Activated effector memory CD4-positive, alpha-beta T cell treated with anti-CD3 and anti-CD28 coated beads, Interleukin-2, amount 50 U/mL, for 16 hours (primary cell): ENCODE measurements around the gene DCUN1D3.
A peak's percentile ranks its signal among the peaks of the same experiment; 100 is the strongest.
"Not testable (repeated sequence)": the region's sequence is repeated elsewhere in the genome, so short reads cannot be mapped to it uniquely, and the experiment has no call there.

Experiments used
- DNase-seq: peaks from one replicate; pipeline ENCODE4 v3.0.0-alpha.2; 2020

The DCUN1D3 gene

DNA sequence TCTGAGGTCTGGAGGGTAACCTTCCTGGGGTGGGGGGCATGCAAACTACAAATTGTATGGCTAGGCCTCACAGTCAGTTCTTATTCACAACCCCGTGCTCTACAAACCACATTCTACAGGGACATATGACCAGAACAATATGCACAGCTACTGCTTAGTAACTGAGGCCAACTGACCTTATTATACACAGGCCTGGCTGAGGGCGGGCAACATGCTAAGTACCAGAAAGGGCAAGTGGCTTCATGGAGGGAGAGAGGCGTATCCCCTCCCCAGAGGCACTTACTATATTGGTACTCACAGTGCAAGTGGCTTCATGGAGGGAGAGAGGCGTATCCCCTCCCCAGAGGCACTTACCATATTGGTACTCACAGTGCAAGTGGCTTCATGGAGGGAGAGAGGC is 39.2 kb downstream of the DCUN1D3 start:
- DNase-seq: not testable (repeated sequence)

DNA sequence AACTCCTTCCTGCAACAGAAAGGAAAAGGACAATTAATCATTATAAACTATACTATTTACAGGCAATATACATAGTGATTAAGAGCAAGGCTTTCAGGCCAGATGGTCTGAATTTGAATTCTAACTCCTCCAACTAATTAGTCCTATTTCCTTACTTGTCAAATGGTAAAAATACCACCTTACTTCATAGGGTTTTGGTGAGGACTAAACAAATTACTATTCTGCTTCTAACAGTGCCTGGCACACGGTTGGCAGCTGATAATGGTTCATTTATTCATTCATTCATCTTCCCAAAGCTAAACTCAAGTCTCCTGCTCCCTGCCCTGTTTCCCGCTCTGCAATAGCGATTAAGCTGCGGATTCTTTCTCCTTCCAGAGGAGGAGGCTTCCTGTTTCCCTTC is 39.8 kb downstream of the DCUN1D3 start:
- no peak for DNase-seq

DNA sequence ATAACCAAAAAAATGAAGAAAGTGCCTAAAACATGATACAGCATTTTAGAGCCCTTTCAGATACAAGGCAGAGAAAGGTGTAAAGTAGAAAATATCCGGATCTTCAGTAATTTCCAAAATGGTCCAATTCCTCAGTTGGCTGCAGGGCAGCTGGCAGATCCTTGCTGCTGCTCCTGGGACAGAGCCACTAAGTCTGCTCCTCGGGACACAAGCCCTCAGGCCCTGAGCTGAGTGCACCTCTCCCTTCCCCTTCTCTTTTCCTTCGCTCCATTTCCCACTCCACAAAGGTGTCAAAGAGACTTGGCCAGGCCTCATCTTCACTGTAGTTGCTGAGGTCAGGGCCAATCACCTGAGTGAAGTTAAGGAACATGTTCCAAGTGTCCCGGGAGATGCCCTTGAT is 40.5 kb downstream of the DCUN1D3 start:
- no peak for DNase-seq

DNA sequence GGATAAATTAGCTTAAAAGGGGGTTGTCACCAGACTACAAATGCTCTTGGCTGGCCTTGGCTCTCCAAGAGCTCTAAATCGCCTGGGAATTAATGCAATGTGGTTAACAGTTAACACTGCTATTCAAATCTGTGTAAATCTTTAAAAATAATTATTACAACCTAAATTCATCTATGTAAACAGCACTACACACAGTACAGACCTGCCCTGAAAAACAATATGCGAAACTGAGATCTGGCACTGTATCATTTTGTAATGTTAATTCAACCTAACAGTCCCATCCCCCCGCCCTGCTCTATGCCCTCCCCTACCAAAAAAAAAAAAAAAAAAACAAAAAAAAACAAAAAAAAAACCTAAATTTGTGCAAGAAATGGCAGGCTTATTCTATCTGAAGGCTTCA is 40.9 kb downstream of the DCUN1D3 start:
- DNase-seq: no peak

DNA sequence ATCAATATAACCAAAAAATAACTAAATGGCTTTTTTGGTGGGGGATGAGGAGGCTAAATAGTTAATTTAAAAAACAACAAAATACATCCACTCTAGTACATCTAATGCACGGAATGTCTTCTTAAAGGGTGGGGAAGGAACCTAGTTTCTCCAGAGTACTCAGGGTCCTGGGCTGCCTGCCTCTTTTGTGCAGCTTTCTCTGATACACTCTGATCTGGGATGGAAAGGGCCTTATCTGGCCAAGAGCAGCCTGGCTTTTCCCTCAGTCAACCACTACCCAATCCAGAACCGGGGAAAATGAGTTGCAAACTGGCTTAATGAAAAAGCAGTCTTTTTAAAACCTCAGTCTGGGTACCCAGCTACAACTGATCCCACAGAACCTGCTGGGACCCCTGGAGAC is 42.9 kb downstream of the DCUN1D3 start:
- no peak for DNase-seq

DNA sequence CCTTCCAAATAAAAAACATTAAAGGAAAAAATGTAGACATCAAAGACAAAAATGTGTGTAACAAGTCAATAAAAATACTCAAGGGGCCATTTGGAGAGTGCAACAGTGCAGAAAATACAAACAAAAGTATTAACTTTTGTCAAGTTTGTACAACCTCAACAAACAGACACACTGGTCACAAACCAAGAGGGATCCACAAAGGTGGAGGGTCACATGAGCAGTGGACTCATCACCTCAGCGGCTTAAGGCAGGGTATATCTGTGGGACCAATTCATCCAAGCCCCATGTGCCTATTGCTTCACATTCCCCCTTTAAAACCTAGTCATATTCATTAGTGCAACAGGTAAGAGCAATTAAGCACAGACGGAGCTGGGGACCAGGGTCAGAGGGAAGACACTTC is 45.2 kb downstream of the DCUN1D3 start:
- no peak for DNase-seq

DNA sequence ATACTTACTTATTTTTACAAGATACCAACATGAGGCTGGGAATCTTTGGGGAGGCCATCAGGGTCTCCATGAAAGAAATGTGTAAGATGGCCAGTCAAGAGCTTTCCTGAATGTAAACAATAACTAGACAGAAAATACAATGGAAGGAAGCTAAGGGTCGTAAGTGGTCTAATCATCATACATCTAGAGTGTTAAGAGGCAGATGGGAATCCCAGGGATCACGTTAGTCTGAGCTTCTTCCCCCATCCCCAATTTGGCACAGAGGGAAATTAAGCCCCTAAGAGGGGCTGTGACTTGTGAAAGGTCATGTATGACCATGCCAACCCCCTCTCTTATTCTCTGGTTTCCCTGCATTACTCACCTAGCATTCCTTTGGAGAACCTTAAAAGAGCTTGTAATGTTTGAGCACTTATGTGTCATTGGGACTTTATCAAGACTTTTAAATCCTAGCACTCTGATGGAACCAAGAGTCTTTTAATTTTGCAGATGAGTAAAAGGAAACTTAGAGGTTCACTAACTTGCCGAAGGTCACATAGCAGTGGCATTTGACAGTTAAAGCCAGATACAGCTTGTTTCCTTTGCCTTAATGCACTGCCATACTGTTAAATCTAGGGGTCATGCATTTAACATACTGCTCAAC is 46.1 kb downstream of the DCUN1D3 start:
- DNase-seq: no peak

DNA sequence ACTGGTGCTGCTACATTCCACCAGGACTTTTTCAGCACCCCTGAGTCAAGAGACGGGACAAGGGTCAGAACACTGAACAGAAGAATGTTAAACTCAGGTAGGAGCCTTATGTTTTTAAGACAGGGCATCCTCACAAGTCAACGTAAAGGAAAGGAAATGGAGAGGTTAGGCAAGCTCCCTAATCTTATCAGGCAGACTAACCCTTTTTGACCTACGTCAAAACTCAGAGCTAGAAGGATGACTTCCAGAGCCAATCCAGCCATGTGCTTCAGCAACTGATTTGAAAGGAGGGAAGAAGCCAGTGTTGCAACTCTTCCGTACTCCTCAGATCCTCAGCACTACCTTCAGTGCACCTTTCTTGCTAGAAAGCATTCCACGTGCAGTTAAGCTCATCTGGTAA is 47.0 kb downstream of the DCUN1D3 start:
- DNase-seq: no peak

DNA sequence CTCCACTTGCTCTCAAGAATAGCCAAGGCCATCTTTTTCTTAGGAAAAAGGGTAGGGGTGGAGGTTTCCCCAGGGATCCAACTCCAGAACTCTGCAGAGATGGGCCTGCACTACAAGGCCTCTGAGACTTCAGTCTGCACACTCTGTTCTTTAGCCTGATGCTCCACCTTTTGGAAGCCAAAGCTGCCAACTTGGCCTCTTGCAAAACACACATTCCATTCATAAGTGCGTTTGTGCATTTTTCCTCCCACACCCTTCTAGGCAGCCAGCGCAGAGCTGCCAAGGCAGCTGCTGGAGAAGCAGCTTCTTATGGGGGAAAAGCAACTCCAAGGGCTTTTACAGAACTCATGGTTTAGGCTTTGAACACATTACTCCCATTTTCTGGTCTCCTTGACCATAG is 48.6 kb downstream of the DCUN1D3 start:
- no peak for DNase-seq

DNA sequence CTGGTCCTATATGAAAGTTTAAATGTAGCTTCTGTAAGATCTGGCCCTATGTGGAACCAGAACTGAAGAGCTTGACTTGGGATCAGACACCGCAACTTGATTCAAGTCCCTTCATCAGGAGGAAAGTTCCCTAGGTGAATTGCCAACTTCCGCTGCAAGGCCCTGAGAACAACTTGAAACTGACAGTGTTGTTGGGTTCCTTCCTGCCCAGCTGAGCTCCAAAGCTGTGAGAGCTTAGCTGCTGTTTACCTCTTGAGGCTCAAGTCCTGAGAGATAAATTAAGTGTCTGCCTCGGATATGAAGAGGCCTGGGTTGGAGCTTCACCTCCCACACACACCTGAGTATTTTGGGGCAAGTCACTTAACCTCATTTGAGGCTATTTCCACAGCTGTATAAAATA is 49.2 kb downstream of the DCUN1D3 start:
- no peak for DNase-seq

DNA sequence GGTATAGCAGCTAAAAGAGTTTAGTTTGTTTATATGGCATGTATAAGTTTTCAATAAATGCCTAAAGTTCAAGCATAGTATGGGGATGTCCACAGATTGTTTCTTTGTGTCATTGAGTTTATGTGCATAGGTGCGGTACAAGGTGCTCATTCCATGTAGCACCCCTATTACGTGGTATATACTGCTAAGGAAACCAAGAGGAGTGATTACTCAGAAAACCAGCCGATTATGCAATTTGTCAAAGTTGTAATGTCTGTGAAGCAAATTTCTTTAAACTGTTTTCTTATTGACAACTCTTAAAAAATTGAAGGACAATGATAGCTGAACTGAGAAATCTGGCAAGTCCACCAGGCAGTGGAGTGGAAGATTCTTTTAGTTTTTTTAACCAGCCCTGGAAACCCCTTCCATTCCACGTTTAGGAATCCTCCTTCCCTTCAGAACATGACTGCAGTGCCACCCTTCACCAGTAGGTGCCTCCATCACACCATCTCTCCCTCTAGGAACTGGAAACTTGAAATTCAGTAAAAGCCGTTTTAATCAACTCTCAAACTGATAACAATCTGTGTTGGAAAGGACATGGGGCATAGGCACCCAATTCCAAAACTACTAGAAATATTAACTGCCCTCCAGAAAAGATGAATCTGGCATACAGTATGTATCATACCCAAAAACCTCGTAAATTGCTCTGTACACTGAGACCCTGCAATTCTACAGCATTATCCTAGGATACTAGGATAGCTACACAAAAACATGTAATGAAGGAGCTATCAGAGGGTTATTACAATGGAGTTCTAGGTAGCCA is 50.4 kb downstream of the DCUN1D3 start:
- peak; percentile 87 for DNase-seq

DNA sequence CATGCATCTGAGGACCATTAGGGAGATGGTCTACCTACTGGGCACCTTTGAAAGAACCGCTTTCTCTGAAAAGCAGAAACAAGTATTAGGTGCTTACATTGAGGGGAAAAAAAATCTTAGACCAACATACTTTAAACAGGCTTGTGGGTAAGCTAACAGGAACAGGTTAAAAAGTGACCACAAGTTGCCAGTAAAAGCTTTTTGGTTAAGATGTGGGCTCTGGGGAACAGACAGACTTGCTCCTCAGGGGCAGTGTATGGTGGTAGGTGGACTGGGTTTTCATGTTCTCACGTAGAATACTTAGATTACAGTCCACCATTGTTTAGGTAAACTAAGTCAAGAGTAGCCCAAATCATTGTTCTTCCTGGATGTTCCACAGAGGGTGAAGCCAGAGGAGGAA is 52.6 kb downstream of the DCUN1D3 start:
- DNase-seq: no peak

DNA sequence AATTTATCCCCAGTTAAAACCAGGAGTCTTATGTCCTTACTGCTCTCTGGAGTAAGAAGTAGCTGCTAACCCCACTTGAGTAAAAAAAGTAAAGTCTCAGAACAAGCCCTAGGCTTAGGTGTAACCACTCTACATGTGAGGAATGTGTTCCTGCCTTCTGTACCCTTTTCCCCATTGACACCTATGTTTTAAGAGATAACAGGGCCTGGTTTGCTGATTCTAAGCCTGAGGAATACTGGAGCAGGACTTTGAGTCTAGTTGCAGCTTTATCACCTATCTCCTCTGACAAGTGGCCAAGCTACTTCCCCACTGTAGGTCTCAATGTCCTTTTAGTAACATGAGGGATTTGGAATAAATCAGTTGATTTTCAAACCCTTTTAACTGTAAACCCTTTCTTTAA is 53.6 kb downstream of the DCUN1D3 start:
- DNase-seq: no peak

DNA sequence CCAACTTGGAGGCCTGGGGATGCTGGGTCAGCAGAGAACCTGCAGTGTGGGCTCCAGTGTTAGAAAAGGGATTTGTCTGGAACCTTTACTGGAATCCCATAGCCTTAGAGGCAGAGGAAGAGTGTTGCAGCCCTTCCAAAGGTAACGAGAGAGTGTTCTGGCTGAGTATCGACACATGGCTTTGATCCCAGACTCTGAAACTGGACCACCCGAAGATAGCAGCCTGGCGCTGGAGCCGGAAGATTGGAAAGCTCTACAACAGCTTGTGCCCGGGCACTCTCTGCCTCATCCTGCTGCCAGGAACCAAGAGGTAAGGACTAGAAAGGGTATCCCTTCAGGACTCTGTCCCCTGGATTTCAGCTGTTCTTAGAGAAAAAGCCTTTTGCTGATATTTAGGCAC is 54.1 kb downstream of the DCUN1D3 start:
- no peak for DNase-seq

DNA sequence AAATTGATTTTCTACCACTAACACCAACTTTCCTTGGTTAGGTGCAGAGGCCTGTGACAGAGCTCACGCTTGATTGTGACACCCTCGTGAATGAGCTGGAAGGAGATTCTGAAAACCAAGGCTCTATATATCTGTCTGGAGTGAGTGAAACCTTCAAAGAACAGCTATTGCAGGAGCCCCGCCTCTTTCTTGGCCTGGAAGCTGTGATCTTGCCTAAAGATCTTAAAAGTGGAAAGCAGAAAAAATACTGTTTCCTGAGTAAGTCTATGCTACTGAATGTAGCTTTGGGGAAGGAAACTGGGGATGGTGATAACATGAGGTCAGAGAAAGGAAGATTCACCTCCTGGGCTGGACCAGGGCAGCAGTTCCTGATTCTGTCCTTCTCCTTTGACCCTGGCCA is 55.6 kb downstream of the DCUN1D3 start:
- DNase-seq: no peak

DNA sequence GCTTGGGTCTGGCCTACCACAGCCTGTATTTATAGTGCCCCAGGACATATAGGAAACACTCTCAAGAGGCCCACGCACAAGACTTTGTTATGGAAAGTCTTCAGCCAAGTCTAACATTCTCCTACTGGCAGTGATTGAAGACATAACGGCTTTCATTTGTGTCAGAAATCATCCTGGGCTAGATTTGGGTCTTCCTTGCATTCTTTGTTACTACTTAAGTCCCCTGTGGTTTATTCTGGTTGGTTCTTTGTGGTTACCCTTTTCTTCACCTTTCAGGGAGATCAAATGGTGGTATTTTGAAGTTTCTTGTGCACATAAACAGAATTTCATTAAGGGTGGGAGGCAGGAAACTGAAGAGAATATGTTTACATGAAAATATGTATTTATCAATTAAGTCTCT is 56.1 kb downstream of the DCUN1D3 start:
- no peak for DNase-seq

DNA sequence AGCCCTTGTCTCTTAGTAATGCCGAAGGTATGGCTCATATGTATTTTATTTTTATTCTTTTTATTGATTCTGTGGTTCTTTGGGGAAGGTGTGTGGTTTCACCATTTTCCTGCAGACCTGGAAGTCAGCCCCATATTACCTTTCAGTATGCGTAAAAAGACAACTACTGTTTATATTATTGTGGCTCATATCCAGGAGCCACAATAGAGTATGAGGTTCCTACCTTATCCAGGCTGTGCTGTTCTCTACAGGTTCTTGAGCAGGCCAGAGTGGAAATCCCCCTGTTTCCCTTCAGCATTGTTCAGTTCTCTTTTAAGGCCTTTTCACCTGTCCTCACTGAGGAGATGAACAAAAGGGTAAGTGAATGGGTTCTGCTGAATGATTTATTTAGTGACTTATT is 60.7 kb downstream of the DCUN1D3 start:
- no peak for DNase-seq

DNA sequence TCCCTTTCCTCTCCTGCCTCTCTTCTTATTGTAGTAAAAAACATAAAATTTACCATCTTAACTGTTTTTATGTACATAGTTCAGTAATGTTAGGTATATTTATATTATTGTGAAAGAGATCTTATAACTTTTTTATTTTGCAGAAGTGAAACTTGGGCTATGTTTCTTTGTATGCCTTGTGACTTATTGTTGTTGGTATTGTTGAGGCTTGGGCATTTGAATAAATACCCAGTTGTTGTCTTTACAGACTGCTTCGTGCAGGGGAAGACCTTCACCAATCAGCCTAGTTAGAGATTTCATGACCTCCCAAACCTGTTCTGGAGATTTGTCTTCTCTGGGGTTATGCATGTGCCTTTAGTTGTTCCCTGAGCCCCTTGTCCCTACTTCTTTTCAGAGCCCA is 61.9 kb downstream of the DCUN1D3 start:
- DNase-seq: no peak

DNA sequence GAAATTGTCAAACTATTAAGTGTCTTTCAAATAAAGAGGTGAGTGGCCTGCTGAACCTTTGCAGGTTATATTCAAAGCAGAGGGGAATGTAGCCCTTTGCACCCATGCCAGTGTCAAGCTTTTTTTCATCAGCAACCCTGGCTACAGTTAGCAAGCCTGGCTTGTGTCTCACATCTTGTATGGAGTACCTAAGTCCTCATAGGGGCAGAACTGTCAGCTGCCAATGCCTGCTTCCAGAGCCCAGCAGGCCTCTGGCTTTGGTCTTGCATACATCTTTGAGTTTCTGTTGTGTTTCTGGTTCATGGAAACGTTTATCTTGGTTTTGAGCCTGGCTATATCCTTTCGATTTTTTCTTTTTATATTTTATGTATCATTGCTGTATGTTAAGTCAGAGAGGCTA is 67.1 kb downstream of the DCUN1D3 start:
- DNase-seq: no peak

DNA sequence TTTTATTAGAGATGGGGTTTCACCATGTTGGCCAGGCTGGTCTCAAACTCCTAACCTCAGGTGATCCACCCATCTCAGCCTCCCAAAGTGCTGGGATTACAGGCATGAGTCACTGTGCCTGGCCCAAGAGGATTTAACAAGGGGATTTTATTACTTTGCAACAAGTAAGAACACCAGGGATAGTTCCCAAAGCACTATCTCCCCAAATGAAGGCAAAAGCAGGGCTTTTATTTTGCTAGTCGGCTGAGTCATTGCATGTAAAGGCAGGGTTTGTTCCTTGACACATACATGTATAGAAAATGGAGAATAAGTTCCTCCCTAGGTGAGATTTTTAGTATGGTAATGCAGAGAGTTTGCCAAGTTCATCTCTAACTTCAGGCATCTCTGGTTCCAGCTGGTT is 69.8 kb downstream of the DCUN1D3 start:
- DNase-seq: no peak

DNA sequence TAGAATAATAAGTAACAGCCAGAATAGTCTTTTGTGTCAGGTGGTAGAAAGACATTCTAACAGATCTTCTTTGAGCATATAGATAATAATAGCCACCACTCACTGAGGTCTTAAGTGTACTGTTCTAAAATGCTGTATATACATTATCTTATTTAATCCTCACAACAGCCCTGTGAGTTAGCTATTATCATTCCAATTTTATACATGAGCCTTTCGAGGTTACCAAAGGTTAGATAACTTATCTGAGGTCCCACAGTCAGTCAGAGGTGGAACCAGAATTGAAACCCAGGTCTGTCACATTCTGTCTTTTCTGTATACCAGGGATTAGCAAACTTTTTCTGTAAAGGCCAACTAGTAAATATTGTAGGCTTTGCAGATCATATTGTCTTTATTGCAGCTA is 70.6 kb downstream of the DCUN1D3 start:
- no peak for DNase-seq

DNA sequence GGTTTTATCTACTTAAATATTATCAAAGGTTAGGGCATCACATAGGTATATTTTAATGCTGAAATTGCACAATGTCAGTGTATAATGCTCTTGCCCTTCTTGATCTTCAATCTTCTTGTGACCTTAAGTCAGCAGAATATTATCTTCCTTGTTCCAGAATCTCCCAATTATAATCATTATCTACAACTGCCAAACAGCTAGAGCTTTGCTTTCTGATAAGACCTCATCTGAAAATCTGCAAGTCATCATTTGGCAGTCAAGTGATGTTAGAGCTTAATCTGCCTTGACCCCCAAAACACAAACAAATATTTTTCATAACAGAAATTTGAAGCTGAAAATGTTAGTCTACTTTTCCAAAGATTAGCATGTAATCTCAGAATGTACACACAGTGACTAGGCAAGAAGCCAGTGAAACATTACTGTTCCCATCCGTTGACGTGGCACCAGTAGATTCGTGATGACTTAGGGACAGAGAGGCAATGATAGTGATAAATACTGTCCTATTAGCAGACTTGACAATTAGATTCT is 74.1 kb downstream of the DCUN1D3 start:
- DNase-seq: no peak

DNA sequence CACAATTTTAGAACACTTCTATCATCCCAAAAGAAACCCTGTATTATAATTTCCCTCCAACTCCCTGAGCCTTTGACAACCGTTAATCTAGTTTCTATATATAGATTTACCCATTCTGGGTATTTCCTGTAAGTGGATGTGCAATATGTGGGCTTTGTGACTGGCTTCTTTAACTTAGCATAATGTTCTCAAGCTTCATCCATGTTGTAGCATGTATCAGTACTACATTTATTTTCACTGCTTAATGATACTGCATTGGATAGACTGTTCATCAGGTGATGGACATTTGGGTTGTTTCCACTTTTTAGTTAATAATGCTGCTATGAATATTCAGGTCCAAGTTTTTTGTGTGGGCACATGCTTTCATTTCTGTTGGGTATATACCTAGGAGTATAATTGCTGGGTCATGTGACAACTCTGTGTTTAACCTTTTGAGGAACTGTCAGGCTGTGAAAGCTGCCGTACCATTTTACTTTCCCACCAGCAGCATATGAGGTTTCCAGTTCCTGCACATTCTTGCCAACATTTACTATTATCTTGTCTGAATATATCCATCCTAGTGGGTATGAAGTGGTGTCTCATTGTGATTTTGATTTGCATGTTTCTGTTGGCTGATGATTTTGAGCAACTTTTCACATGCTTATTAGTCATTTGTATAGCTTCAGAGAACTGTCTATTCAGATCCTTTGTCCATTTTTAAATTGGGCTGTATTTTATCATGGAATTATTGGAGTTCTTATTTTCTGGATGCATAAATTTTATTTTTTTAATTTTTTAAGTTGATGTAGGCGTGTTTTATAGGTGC is 77.4 kb downstream of the DCUN1D3 start:
- DNase-seq: no peak

DNA sequence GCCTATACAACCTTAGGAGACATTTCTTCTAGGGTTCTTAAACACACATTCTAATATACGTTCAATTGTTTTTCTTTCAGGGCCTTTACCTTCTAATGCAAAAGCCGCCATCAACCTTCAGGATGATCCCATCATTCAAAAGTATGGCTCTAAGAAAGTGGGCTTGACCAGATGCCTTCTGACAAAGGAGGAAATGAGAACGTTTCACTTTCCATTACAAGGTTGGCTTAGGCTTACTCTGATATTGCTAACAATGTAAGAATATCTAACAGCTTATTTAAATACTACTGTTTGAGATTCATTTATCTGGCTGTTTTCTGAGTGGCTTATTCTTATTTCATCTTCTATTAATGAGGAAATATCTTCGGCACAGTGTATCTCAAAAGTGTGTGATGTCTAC is 78.5 kb downstream of the DCUN1D3 start:
- no peak for DNase-seq
